Fibroblast of skin of right quadriceps (primary cell): ENCODE results near the gene IFNA5.

Source experiments
- DNase-seq: peaks from one replicate; pipeline ENCODE4 v3.0.0-alpha.2; 2013

The IFNA5 gene

GRCh38 chr9:21289848-21290247 lies 15.3 kb downstream of the IFNA5 start:
- DNase-seq = no peak

GRCh38 chr9:21287280-21287679 lies 17.8 kb downstream of the IFNA5 start:
- no peak for DNase-seq

- DNase-seq = no peak
Measured at GRCh38 chr9:21286659-21287058, 18.5 kb downstream of the IFNA5 start.

- DNase-seq = no peak
Measured at GRCh38 chr9:21286099-21286498, 19.0 kb downstream of the IFNA5 start.

GRCh38 chr9:21281275-21281674 lies 23.8 kb downstream of the IFNA5 start:
- DNase-seq = no peak

GRCh38 chr9:21268347-21268657 lies 36.8 kb downstream of the IFNA5 start:
- no peak for DNase-seq

GRCh38 chr9:21267485-21268346 lies 37.4 kb downstream of the IFNA5 start:
- DNase-seq = no peak

GRCh38 chr9:21266733-21267484 lies 38.2 kb downstream of the IFNA5 start:
- DNase-seq = no peak

GRCh38 chr9:21265421-21266189 lies 39.5 kb downstream of the IFNA5 start:
- no peak for DNase-seq

GRCh38 chr9:21255538-21256212 lies 49.4 kb downstream of the IFNA5 start:
- no peak for DNase-seq
